GM18502 (cell line): Measurements from ENCODE around the gene FEZF2.

Source experiments
- ATAC-seq: cut with Tn5 transposase; IDR thresholded peaks from one replicate; pipeline ENCODE4 v1.9.1; 2021; ENCODE audit warnings: mild to moderate bottlenecking; ENCODE audit not compliant: unreplicated experiment, poor library complexity

FEZF2 gene

GRCh38 chr3:62373215-62373614, at the start of gene FEZF2:
Gene FEZF2, minus strand, starts transcription at chr3:62373550. Its CDS starts 682 bp downstream, at chr3:62372868.
- ATAC-seq = no peak

- no peak for ATAC-seq
These were observed 47.9 kb upstream of the FEZF2 start for GRCh38 chr3:62421207-62421606.

DNA sequence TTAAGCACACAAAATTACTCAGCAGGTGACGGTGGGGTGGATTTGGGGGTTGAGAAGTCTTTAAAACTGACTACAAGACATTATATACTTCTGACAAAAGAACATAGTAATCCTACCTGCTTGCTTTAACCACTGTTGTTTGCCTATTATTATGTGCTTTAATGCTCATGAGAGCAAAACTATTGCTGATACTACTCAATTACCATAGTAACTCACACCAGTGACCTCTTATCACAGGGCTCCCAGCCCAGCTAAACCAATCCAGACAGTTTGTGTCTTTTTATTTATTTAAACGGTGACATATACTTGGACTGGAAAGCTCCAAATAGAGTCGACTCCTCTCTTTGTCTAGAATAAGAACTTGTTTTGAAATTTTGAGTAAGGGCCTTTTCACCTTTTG, 42.8 kb upstream of the FEZF2 start:
- ATAC-seq = no peak

DNA sequence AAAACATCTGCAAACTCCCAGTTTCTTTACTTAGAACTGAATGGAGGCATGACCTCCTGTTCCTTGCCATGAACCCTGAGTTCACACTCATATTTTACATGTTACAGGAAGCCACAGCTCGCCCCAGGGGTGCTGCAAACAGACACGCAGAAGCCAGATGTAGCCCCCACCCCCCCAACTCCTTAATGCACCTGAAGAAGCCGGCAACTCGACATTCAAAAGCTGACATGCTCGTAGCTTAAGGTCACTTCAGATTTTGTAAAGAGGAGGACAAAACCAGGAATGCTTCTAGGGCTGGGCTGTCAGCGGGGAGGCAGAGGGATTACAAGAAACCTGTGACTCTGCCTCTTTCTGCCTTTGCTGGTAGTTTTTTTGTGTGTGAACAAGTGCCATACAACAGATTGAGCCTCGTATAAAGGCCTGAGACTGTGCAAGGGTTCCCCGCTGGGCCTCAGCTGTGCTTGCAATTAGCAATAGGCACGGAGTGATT, 42.0 kb upstream of the FEZF2 start:
- ATAC-seq = no peak

DNA sequence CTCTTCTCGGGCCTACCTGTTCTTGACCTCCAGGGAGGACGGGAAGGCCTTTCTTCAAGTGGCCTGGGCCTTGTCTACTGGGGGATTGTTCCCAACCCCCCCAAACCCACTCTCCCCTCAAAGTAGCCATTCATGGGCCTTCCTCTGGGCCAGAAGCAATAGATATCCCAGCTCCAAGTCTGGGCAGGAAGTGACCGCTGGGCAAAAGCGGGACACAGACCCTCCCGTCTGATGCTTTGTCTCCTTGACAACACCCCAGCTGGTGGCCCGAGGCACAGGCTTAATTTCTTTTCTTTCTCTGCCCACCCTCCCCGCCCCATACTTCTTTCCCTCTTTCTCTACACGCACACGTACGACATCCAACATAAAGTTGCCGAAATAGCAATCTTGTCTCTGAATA, 41.4 kb upstream of the FEZF2 start:
- no peak for ATAC-seq

- no peak for ATAC-seq
These were observed 40.3 kb upstream of the FEZF2 start for GRCh38 chr3:62413687-62414086.

DNA sequence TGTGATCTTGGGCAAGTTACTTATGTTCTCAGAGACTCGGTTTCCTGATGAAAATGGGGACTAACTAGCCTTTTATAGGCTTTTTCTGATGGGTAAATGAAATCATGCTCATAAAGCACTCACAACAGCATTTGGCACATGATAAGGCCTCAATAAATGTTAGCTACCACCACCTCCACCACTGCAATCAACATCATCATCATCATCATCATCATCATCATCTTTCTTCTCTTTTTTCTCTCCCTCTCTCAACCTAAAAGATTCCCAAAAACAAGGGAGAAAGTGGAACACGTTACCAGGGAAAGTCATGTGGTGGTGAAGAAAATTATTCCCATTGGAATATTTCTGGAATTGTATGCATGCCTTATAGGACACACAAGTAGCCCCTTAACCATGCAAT, 33.6 kb upstream of the FEZF2 start:
- no peak for ATAC-seq

DNA sequence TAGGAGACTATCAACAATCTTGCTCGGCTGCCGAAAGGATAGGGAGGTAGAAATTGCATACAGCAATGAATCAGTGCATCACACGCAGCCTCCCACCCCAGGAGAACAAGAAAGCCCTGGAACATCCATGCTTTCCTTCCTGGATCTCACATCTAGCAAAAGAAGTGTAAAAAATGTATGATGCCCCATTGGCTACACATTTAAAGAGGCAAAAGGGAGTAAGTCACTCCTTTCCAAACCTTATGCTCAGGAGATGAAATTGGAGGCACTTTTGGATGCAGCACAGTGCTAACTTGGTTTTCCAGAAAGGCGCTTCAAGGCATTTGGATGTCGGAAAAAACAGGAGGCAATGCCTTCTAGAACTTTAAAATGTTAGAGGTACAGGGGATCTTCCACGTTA, 32.2 kb upstream of the FEZF2 start:
- ATAC-seq = no peak

GRCh38 chr3:62405135-62405534, 31.8 kb upstream of the FEZF2 start:
- no peak for ATAC-seq

GRCh38 chr3:62404321-62404720, 31.0 kb upstream of the FEZF2 start:
- ATAC-seq = no peak

- ATAC-seq = no peak
These were observed 30.4 kb upstream of the FEZF2 start for GRCh38 chr3:62403765-62404164.

DNA sequence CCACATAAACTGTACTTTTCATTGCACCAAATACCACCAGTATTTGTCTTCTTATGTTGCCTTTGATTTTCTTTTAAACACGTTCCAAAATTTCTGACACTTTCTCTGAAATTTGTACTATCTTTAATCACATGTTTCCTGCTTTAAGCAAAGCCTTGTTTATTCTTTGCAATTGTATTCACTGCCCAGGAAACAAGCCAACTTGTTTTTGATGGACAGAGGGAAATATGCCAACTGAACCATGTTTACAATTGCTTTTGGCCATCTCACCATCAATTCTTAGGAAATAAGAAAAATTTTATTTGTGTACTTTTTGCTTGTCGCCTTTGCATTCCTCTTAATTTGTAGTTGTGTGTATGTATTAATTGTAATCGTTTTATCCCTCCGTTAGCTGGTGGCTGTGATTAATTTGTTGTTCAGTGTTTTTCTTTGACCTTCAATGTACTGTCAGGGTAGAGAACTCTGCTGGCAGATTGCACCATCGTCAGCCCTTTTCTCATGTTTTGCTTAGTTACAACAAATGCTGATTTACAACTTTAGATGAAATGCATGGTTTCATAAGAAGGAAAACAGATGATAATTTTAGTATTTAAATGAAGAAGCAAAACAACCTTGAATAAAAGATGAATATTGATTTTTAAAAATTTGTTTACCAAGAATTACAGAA, 19.4 kb upstream of the FEZF2 start:
- no peak for ATAC-seq

DNA sequence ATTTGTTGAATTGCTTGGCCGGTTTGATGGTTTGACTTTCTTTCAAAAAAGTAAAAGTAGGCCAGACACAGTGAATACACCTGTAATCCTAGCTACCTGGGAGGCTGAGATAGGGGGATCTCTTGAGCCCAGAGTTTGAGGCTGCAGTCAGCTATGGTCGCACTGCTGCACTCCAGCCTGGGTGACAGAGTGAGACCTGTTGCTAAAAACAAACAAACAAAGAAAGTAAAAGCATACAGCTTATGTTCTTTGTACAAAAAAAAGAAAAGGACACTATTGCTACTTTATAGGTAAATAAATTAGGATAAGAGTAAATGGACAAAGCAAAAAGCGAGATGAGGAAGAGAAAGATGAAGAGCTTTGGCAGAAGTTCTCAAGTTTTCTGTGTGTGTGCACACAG, 13.9 kb upstream of the FEZF2 start:
- no peak for ATAC-seq

- ATAC-seq = no peak
These were observed 6.0 kb upstream of the FEZF2 start for GRCh38 chr3:62379321-62379798.

DNA sequence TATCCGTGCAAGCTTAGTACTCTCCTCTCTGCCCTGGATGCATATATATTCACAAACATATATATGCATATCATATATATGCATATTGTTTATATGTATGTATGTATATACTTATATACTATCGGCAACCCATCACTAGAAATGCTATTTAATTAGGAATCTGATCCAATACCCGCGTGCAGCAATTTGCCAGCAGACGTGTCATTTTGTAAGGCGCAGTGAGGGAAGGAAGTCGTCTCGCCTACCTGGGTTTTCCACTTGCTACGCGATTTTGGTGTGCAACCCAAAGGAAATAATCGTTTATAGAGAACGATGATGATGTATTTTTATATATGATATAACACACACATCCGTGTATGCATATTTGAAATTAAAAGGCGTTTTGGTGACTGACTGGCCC, 5.6 kb upstream of the FEZF2 start:
- ATAC-seq = no peak

DNA sequence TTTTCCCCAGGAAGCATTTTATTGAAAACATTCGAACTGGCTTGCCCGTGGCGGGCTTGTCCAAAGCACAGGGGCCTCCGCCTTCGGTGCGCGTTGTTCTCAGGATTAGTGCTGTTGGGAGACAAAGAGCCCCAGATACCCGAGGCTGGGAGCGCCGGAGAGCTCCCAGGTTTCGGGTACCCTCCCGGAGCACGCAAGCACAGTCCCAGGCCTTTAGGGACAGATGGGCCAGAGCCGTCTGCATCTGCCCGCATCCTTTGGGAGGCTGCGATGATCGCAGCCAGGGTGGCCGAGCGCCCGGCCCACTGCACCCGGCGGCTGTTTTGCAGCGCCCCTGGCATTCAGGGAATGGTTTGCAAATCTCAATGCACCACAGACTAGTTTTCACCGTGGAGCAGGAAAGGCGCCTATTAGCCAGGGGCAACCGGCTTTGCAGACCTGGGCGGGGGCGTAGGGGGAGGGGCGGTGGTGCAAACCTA, 5.0 kb upstream of the FEZF2 start:
- ATAC-seq = no peak

GRCh38 chr3:62376906-62377877, 3.8 kb upstream of the FEZF2 start:
- ATAC-seq = no peak

DNA sequence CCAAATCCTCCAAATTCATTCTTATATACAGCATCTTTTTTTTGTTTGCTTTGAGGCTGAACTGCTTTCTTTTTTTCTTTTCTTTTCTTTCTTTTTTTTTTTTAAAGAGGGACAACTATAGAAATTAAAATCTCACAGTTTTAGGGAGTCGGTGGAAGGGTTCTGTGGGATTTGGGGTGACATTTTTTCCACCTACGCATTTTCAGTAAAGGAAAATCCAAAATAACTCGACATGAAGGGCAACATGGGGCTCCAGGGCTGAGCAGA, 3.0 kb upstream of the FEZF2 start:
- ATAC-seq = no peak

GRCh38 chr3:62375655-62376453, 2.5 kb upstream of the FEZF2 start:
- ATAC-seq = no peak

- ATAC-seq = no peak
These were observed 1.2 kb upstream of the FEZF2 start for GRCh38 chr3:62374341-62375218.
